ENCODE results near the gene IFT52.

GRCh38 chr20:43666376-43667328 lies 75.9 kb downstream of the IFT52 start, which contains the start of gene MYBL2:
- no peak for TF ChIP-seq CTCF (IDR thresholded peaks at IDR 0.05)
- TF ChIP-seq EP300 (IDR thresholded peaks at IDR 0.05): no peak
- TF ChIP-seq POLR2A (IDR thresholded peaks at IDR 0.05): no peak

Data from tibial nerve (tissue), 4 donors.